OCI-LY7 (cell line): Measurements from ENCODE around the gene ARHGAP26. TPM values are rescaled to one million over a fixed set of nuclear protein-coding genes. Genes with fewer than 3 reads are reported as not detected.

Experiments
- BruUV-seq: library from RNA; stranded (reverse); fragments of 400-500 nt; replicated peaks from 2 replicates; lab custom pipeline; 2021; lab: Mats Ljungman, UMichigan
- CTCF ChIA-PET: fragments of 300-600 bp; sonication (Branson Sonifier 250); formaldehyde crosslinking; loops from one replicate; lab custom pipeline; 2022; ENCODE audit warnings: antibody characterized with exemption; ENCODE audit not compliant: unreplicated experiment; lab: Charles Lee
- POLR2A ChIA-PET: fragments of 300-600 bp; sonication (Branson Sonifier 250); formaldehyde crosslinking; loops from one replicate; lab custom pipeline; 2022; ENCODE audit warnings: antibody characterized with exemption; lab: Charles Lee
- DNase-seq: peaks from one replicate; pipeline ENCODE4 v3.0.0-alpha.2; 2015; ENCODE audit warnings: low spot score
- H2AFZ ChIP-seq: fragments of 200-600 bp; sonication (generic), shearing (Covaris generic); 2 replicates; pipeline ENCODE4 v1.6.1; 2014; ENCODE audit warnings: mild to moderate bottlenecking, antibody characterized with exemption, low read length, moderate library complexity
- H3K27ac ChIP-seq: fragments of 200-600 bp; sonication (generic); 2 replicates; pipeline ENCODE4 v1.5.1; 2014; ENCODE audit warnings: mixed run types, low read depth, mild to moderate bottlenecking, moderate library complexity, low read length, inconsistent platforms; ENCODE audit not compliant: poor library complexity, severe bottlenecking
- H3K36me3 ChIP-seq: fragments of 200-600 bp; sonication (generic); 2 replicates; pipeline ENCODE4 v1.6.1; 2014; ENCODE audit warnings: mild to moderate bottlenecking, antibody characterized with exemption, low read length, moderate library complexity, mixed read lengths; ENCODE audit not compliant: insufficient read depth
- H3K4me1 ChIP-seq: fragments of 200-600 bp; sonication (generic); 2 replicates; pipeline ENCODE4 v1.5.1; 2014; ENCODE audit warnings: mild to moderate bottlenecking, low read length; ENCODE audit not compliant: insufficient read depth, poor library complexity, severe bottlenecking
- H3K4me2 ChIP-seq: fragments of 200-600 bp; sonication (generic); 2 replicates; pipeline ENCODE4 v1.6.1; 2014; ENCODE audit warnings: mild to moderate bottlenecking, low read length
- H3K4me3 ChIP-seq: fragments of 200-600 bp; sonication (generic); 2 replicates; pipeline ENCODE4 v1.5.1; 2014; ENCODE audit warnings: mild to moderate bottlenecking, low read depth, low read length; ENCODE audit not compliant: poor library complexity, severe bottlenecking
- H3K79me2 ChIP-seq: fragments of 200-600 bp; sonication (generic); 2 replicates; pipeline ENCODE4 v1.6.1; 2016; ENCODE audit warnings: low read depth, mild to moderate bottlenecking, low read length, moderate library complexity, mixed read lengths; ENCODE audit not compliant: insufficient read depth
- H3K9me2 ChIP-seq: fragments of 200-600 bp; sonication (generic); 2 replicates; pipeline ENCODE4 v1.6.1; 2016; ENCODE audit warnings: mild to moderate bottlenecking, low read length, mixed read lengths; ENCODE audit not compliant: insufficient read depth
- H3K9me3 ChIP-seq: fragments of 200-600 bp; sonication (generic); 2 replicates; pipeline ENCODE4 v1.6.1; 2014; ENCODE audit warnings: mild to moderate bottlenecking, mixed run types, low read length, mixed read lengths
- H4K20me1 ChIP-seq: fragments of 200-600 bp; sonication (generic); 2 replicates; pipeline ENCODE4 v1.6.1; 2014; ENCODE audit warnings: mild to moderate bottlenecking, antibody characterized with exemption, low read length, moderate library complexity, mixed read lengths; ENCODE audit not compliant: insufficient read depth
- CTCF ChIP-seq: fragments of 200-600 bp; sonication (generic); conservative IDR thresholded peaks from 2 replicates; pipeline ENCODE4 v1.5.1; 2014; ENCODE audit warnings: mild to moderate bottlenecking, antibody characterized with exemption, low read length, moderate library complexity, mixed read lengths
- EZH2phosphoT487 ChIP-seq: fragments of 200-600 bp; sonication (generic); IDR thresholded peaks from 2 replicates; pipeline ENCODE4 v1.6.1; 2018; ENCODE audit warnings: low read depth, borderline replicate concordance, mild to moderate bottlenecking, mixed run types, antibody characterized with exemption, low read length, moderate library complexity, mixed read lengths
- intact Hi-C: fragments of 100-400 bp; cut with micrococcal nuclease; formaldehyde crosslinking; loops from one replicate; pipeline ENCODE4 v1.10.0; 2022; ENCODE audit not compliant: unreplicated experiment
- total RNA-seq, 2 experiments: library from RNA; depleted of rRNA in 1 of 2; stranded (reverse); fragments of >200 nt in 1 of 2; shearing (Covaris generic) in 1 of 2; gene quantifications; 2 replicates each; pipeline ENCODE4 v1.2.3, GENCODE V29; 2014 to 2022

The ARHGAP26 gene
- total RNA-seq, 2 experiments from 2014 or later = 7.0 to 19.1 TPM

GRCh38 chr5:143061161-143061945 lies 291.2 kb downstream of the ARHGAP26 start:
- H3K9me3 ChIP-seq = no peaks in the 10 kb centered on the region
- ChIA-PET CTCF (no interaction called here), POLR2A (interaction anchor here (0.6 to 1.6 kb wide), 2 partner anchors 14 to 160 kb away, joined by 4 to 5 read pairs; no protein-coding TSS in a partner anchor)
- TF ChIP-seq EZH2phosphoT487 (no peak), CTCF (no peak)
- H3K36me3 ChIP-seq = no peaks in the 10 kb centered on the region
- no peak for DNase-seq
- no peak overlapping the region for H3K4me2 ChIP-seq
- no peak overlapping the region for H2AFZ ChIP-seq
- H3K4me3 ChIP-seq = no peak overlapping the region
- no TSS peak for BruUV-seq
- H3K4me1 ChIP-seq = peaks cover 15% of the 10 kb centered on the region
- H4K20me1 ChIP-seq = no peaks in the 10 kb centered on the region
- H3K79me2 ChIP-seq = no peaks in the 10 kb centered on the region
- H3K27ac ChIP-seq = no peak overlapping the region
- no peaks in the 10 kb centered on the region for H3K9me2 ChIP-seq
- intact Hi-C loops = no loop called here

- intact Hi-C loops = no loop called here
- TF ChIP-seq EZH2phosphoT487 = no peak
- POLR2A ChIA-PET = interaction anchor here (1.0 kb wide), 1 partner anchor 38 kb away, joined by 3 read pairs; no protein-coding TSS in a partner anchor
- Histone ChIP-seq H3K79me2 (no peaks in the 10 kb centered on the region), H4K20me1 (no peaks in the 10 kb centered on the region), H3K9me3 (no peaks in the 10 kb centered on the region), H3K4me3 (no peak overlapping the region), H3K27ac (no peak overlapping the region), H2AFZ (no peak overlapping the region), H3K9me2 (no peaks in the 10 kb centered on the region), H3K4me2 (no peak overlapping the region), H3K36me3 (no peaks in the 10 kb centered on the region), H3K4me1 (peaks cover 21% of the 10 kb centered on the region)
- no TSS peak for BruUV-seq
- no peak for DNase-seq
- CTCF ChIA-PET = no interaction called here
Observed at GRCh38 chr5:143062379-143062778, 292.2 kb downstream of the ARHGAP26 start.

GRCh38 chr5:143063175-143063970 lies 293.2 kb downstream of the ARHGAP26 start:
- intact Hi-C loops = no loop called here
- no peaks in the 10 kb centered on the region for H3K79me2 ChIP-seq
- CTCF ChIA-PET = no interaction called here
- no peak overlapping the region for H3K4me3 ChIP-seq
- H3K36me3 ChIP-seq = no peaks in the 10 kb centered on the region
- H3K9me2 ChIP-seq = no peaks in the 10 kb centered on the region
- H4K20me1 ChIP-seq = no peaks in the 10 kb centered on the region
- POLR2A ChIA-PET = interaction anchor here (0.5 to 1.0 kb wide), 5 partner anchors 10 to 111 kb away, joined by 3 read pairs; no protein-coding TSS in a partner anchor
- TF ChIP-seq CTCF (no peak), EZH2phosphoT487 (no peak)
- no peaks in the 10 kb centered on the region for H3K9me3 ChIP-seq
- no peak overlapping the region for H3K4me2 ChIP-seq
- DNase-seq = no peak
- H2AFZ ChIP-seq = no peak overlapping the region
- H3K4me1 ChIP-seq = peaks cover 16% of the 10 kb centered on the region
- no TSS peak for BruUV-seq
- no peak overlapping the region for H3K27ac ChIP-seq
